HG02884 (cell line): ENCODE measurements around the gene CMTM8.
"Not testable (repeated sequence)": the region's sequence is repeated elsewhere in the genome, so short reads cannot be mapped to it uniquely, and the experiment has no call there.

ENCODE experiments used
- ATAC-seq: cut with Tn5 transposase; IDR thresholded peaks from one replicate; pipeline ENCODE4 v1.9.1; 2021; ENCODE audit warnings: mild to moderate bottlenecking, moderate library complexity; ENCODE audit not compliant: unreplicated experiment

Gene CMTM8

DNA sequence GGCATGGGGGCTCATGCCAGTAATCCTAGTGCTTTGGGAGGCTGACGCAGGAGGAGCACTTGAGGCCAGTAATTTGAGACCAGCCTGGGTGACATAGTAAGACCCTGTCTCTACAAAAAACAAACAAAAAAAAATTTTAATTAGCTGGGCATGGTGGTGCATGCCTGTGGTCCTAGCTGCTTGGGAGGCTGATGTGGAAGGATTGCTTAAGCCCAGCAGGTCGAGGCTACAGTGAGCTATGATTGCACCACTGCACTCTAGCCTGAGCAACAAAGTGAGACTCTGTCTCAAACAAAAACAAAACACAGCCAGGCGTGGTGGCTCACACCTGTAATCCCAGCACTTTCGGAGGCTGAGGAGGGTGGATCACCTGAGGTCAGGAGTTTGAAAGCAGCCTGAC, 9.7 kb upstream of the CMTM8 start:
- ATAC-seq: not testable (repeated sequence)

DNA sequence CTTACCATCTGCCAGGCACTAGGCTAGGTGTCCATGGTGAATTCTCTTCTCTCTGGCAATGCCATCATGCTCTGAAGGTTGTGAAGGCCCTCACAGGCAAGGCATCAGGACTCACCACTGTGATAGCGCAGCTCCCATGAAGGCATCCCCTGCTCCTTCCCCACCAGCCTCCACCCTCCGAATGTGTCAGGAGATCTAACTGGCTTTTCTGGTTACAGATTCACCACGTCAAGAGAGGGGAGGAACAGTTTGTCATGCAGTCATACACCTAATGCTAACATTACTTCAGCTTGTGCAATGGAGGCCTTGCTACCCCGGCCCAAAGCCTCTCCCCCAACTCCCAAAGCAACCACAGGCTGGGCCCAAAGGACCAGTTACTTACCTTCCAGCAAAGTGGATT, 8.9 kb upstream of the CMTM8 start:
- no peak for ATAC-seq

DNA sequence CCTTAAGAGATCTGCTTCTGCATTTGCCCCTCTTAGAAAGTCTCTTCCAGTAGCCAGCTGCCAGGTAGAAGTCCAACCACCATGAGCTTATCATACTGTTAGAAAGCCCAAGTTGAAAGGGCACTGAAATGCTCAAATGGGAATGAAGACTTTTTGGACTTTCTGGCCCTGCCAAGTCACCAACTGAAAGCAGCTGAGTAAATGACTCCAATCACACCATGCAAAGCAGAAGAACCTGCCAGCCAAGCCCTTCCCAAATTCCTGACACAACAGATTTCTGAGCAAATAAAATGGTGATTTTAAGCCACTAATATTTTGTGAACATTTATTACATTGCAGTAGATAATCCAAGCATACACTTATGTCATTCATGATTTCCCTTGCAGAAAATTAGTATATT, 2.1 kb upstream of the CMTM8 start:
- ATAC-seq: no peak

DNA sequence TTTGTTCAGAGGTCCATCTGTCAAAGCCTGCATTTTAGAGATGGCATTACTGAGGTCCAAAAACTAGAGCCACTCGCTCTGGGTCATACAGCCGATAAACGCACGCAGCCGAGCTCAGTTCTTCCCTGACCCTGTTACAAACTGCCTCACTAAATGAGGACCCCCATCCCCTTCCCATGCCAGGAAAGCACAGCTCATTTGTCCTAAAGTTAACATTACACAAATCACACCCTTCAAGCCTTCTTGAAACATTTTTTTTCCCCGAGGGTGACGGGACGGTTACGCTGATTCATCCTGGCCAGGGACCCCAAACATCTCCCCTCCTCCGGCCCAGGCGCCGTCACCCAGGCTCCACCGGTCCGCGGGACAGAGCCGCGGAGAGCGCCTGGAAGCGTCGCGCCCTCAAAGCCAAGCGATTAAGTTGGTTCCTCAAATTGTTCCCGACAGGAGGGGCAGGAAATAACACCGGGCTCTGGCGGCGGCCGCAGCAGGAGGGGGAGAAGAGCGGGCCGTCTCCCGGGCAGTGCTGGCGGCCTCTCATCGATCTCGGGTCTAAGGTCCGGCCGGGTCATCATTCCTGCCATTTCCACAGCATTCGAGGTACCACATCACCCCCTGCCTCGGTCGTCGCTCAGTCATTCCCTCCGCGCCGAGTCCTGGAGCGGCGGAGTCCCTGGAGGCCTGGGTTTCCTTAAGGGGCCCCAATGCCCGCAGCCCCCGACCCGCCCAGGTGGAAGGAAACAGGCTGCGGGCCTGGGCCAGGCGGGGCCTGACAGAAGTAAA, 619 bp upstream of the CMTM8 start:
- no peak for ATAC-seq

DNA sequence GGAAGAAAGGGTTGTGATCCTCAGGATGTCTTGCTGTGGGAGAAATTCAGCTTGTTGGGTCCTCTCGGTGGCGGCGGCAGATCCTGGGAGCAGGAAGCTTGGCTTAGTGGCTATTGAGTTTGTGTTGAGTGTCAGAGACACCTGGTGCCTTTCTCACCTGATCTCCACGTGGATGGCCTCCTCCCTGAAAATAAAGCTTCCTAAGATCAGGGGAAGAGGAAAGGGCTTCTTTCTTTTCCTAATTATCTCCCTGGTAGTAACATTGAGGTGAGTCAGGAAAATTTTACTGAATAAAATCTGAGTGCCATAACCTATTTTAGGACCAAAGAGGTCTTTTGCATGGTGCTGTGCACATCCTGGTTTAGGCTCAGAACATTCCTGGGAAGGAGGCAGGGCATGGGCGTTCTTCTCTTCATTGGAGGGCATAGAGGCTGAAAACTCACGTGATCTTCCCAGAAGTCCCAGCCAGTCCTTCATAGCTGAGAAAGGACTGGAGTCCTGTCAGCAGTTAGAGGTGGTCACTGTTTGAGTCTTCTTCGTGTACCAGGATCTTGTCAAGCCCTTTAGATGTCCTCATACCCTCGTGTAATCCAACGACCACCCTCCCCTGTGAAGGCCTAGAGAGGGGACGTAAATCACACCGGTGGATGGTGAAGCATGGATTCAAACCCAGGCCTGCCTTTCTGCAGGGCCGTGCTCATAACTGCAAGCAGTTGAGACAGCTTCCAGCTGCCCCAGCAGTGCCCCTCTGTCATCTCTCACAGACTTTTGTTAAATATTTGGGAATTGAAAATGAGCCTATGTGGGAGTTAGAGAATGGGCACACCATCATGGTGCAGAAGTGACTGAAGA, 1.1 kb downstream of the CMTM8 start:
- ATAC-seq: no peak

DNA sequence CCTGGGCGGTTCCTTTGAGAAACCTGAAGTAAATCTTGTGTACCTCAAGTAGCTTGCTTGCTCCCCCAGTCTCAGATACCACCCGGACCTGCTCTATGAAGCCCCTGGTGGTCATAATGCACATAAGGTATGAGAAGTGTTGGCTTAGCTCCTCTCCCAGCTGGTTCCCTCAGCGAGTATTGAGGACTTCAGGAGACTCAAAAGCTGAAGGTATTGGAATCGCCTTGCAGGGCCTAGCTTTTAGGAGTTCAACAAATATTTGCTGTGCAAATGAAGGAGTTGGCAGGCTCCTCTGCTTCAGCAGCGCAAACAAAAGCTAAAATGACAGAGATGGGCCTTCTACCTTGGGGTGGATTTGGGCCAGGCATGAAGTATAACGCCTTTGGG, 1.7 kb downstream of the CMTM8 start:
- ATAC-seq: peak; percentile 69

DNA sequence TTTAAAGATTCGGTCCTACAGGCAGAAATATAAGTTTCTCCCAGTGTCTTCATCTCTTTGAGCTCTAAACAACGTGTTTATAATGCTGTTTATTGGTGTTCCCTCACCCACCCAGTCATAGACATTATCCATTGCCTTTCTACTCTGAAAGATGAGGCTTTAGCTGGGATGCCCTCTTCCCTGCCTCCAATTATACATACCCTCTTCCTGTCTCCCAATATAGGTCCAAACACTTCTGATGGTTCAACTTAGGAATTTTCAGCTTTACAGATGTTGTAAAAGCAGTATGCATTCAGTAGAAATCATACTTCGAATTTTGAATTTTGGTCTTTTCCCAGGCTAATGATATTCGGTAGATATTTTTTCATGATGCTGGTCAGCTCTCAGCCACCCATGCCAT, 2.6 kb downstream of the CMTM8 start:
- no peak for ATAC-seq

DNA sequence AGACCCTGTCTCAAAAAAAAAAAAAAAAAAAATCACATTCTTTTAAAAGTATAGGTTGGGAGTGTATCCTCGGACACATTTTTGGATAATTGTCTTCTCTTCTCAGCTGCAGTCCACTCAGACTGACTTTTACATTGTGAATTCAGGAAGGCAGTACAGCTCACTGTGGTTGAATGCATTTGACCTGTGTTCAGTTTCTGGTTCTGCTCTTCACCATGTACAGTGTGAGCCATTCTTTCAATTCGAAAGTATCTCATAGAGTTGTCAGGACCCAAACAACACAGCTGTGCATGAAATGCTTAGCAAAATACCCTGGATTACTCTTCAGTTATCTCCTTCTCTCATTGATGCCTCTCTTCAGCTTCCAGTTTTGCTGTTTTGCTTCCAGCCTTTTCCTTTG, 5.0 kb downstream of the CMTM8 start:
- no peak for ATAC-seq

DNA sequence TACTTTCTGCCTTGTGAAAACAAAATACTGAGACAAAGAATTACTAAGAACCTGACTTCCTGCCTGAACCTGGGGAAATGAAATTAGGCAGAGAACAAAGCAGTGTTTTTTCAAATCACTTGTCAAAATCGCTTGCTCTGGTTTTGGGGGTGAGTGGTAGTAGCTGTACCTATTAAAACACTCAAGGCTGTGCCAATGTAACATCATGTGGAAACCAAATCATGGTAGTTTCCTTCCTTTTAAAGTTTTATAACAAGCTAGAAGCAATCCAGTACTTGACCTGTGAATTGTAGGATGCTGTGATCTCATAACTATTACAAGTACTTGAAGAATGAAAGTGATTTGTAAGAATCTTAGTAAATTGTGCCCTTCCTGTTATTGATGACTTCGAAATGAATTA, 6.7 kb downstream of the CMTM8 start:
- ATAC-seq: no peak

DNA sequence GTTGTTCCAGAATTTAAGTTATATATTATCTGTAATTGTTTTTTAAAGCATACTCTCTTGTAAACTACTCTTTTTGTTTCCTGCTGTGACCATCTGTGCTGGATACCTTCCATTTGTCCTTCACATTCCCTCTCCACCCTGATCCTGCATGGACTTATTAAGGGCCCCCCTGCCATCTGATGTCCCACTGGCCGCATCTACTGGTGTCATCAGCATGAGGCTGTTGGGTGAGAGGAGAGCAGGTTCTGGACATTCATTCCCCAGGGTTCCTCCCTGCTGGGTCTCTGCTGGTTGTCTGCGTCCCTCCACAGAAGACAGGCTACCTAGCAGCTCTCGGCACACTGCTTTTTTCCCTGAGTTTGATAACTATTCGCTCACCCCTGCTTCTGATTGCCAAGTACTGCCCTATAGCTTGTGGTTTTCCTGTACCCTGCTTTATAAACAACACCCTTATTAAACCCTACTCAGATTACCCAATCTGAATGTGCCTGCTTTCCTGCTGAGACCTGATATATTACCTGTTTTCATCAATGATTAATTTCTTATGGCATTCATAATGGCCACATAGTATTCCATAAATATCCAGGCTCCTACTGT, 7.7 kb downstream of the CMTM8 start:
- no peak for ATAC-seq

DNA sequence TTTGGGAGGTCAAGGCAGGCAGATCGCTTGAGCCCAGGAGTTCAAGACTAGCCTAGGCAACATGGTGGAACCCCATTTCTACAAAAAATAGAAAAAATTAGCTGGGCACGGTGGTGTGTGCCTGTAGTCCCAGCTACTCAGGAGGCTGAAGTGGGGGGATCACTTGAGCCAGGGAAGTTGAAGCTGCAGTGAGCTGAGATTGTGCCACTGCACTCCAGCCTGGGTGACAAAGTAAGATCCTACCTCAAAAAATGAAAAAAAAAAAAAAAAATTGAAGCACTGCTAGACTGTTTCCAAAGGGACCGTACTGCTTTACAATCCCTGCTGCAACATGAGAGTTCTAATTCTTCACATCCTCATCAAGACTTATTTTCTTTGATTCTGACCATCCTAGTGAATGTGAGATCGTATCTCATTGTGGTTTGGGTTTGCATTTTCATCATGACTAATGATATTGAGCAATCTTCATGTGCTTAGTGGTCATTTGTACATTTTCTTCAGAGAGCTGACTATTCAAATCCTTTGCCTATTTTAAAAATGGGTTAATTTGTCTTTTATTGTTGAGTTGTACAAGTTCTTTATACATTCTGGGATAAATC, 10.8 kb downstream of the CMTM8 start:
- no peak for ATAC-seq

DNA sequence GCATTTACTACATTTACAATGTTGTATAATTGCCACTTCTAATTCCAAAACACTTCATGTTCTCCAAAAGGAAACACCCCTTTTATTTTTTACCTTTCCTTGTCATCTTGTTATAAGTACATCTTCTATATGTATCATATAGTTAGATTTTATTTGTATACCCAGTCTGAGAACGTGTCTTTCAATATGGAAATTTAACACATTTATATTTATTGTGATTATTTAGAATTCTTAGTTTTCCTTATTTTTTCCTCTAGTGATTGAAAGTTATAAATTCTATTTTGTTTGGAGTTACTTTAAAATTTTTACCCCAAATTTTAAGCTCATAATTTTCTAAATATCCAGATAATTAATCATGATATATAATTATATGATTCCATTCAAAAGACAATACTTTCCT, 15.8 kb downstream of the CMTM8 start:
- ATAC-seq: no peak

DNA sequence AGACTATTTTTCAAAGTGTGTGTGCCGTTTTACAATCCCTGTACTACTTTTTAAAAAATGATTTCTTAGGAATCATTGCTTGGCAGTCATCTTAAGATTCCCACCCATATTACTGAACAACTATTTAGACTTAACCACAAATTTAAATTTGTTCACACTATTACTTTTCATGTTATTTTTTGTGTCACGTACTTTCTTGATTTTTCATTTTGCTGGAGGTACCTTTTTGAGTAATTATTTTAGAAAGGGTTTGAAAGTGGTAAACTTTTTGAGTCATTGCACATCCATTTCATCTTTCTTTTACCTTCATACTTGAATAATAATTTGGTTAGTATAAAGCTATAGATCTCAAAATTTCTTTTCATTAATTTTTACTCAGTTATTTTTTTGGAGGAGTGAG, 16.9 kb downstream of the CMTM8 start:
- ATAC-seq: no peak

DNA sequence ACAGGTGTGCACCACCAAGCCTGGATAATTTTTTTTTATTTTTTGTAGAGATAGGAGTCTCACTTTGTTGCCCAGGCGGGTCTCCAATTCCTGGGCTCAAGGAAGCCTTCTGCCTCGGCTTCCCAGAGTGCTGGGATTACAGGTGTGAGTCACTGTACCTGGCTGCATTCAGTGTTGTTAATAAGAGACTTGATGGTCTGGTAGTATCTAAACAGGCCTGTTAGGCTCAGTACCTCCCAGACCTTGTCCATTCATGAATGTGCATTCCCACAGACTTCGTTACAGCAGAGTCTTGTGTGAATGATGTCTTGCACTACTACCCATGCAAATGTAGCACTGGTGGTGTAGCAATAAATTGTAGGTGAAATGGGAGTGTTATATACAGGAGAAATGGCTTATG, 17.7 kb downstream of the CMTM8 start:
- no peak for ATAC-seq

DNA sequence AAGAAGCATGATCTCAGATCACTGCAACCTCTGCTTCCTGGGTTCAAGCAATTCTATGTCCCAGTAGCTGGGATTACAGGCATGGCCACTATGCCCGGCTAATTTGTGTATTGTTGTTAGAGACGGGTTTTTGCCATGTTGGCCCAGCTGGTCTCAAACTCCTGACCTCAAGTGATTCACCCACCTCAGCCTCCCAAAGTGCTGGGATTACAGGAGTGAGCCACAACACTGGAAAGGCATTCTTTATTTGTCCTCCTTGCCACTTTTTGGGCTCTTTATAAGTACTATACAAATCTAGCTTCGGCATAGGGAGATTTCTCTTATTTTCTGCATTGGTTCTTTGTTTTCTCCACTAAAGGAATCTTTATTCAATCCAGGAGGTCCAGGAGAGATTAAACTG, 18.6 kb downstream of the CMTM8 start:
- ATAC-seq: no peak

DNA sequence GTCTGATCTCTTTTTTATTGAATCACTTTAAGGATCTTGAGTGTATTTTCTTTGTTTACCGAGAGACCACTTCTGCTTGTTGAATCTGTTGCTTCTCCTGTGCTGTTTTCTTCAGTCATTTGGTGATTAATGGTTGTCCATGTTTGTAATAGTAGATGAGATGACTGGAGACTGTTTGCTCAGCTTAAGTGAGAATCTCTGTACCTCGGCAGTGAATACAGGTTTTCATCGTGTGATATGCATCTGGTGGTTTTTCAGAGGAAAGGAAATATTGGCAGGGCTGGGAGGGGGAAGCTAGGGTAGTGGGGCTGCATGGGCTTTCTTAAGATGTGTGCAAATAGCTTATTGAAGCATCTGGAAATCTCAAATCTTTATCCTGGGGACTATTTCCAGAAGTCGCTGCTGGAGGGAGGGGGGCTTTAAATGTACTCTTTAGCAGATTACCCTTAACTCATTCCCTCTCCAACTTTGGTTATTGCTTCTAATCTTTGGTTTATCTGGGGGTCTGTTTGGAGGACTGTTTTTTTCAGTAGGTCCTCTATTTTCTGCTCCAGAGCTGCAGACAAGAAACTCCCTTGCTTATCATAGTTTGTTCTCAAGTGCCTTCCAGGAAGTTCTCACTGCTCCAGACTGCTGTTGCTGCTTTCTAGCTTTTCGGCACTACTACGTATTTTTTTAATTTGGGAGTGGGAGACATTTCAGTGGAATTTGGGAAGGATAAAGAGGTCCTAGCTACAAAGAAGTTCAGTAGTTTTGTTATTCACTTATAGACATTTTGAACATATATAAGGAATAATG, 19.4 kb downstream of the CMTM8 start:
- ATAC-seq: no peak

DNA sequence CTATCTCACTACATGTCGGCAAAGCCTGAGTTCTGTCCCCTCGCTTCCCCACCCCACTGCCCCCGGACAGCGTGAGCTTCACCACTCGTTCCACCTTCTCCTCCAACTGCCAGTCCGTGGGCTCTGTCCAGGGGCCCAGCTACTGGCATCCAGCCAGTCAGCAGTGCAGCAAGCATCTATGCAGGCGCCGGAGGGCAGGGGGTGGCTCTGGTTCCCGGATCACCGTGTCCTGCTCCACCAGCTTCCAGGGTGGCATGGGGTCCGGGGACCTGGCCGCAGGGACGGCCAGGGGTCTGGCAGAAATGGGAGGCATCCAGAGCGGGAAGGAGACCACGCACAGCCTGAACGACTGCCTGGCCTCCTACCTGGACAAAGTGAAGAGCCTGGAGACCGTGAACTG, 20.4 kb downstream of the CMTM8 start:
- ATAC-seq: no peak

DNA sequence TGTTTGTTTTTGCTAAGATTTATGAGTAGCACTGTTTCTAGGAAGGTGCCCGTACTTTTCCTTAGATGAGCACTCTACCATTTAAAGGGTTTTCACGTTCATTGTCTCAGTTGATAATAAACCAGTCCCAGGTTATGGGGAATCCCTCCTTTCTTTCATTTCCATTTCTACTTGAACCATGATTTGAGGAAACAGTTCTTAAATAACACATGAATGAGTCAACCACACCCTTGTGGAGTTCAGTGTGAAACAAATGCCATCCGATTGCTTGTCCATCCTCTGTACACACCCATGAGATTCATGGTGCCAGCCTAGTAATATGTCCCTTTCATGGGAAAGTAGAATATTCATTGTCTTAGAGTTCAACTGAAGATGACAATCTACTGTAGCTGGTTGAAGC, 23.1 kb downstream of the CMTM8 start:
- ATAC-seq: no peak

DNA sequence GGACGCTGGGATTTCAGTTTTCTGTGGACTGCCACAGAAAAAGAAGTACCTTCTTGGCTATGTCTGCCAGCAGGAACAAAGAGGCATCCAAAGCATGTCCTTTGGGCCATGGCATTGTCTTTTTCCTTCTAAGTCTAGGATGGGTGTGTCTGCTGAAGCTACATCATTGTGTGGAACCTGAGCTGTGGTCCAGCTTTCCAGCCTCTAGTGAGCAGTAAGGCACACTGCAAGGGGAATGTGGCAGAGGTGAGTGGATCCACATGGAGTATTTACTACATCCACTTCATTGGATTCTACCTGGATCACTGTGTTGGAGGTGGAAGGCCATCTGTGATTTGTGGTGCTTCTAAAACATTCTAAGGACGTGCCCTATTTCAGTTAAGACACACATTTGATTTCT, 23.7 kb downstream of the CMTM8 start:
- ATAC-seq: no peak

DNA sequence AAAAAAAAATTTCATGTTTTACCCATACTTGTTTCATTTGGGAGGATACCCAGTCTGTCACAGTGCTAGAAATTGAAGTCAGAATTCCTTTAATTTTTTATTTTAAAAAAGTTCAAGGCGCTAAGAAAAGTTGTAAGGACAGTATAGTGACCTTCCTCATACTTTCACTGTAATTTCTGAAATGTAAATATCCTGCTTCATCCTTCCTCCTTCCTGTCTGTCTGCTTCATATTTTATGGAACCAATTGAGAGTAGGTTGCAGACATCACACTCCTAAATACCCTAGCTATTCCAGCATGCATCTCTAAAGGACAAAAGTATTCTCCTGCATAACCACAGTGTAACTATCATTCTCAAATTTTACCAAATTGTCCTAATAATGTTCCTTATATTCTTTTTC, 35.8 kb downstream of the CMTM8 start:
- ATAC-seq: no peak

DNA sequence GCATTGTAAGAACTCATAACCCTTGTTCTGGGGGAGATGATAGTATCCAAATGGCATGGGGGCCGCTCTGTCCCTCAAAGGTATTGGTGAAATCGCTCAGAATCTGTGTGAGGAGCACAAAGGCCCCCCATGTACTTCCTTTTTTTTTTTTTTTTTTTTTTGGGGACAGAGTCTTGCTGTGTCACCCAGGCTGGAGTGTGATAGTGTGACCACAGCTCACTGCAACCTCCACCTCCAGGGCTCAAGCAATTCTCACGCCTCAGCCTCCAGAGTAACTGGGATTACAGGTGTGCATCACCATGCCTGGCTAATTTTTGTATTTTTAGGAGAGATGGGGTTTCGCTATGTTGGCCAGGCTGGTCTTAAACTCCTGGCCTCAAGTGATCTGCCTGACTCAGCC, 37.0 kb downstream of the CMTM8 start:
- ATAC-seq: no peak
